Measurements from ENCODE around the gene SIK3. TPM values are rescaled to one million over a fixed set of nuclear protein-coding genes. Genes with fewer than 3 reads are reported as not detected.
A peak's percentile ranks its signal among the peaks of the same experiment; 100 is the strongest.

Gene SIK3
- total RNA-seq, 2 donors from 2014 or later = 37.2 to 43.5 TPM

GRCh38 chr11:116927163-116927974 lies 170.9 kb downstream of the SIK3 start:
- no peak overlapping the region for H3K27ac ChIP-seq (ENCODE audit: low read depth, low read length)
- no peak for DNase-seq
- no peak overlapping the region for H3K27ac Mint-ChIP-seq
- 91% methylated on average over 10 to 11 of the region's 11 CpGs for WGBS, 2 experiments (ENCODE audit: insufficient coverage in 1 of 2, insufficient read length in 1 of 2)
- peaks cover 16% of the 10 kb centered on the region for H3K36me3 Mint-ChIP-seq (ENCODE audit: low read depth)
- H3K9ac ChIP-seq (ENCODE audit: extremely low read depth, low read length, poor library complexity, severe bottlenecking) = no peak overlapping the region
- TF ChIP-seq, protein P1, sequence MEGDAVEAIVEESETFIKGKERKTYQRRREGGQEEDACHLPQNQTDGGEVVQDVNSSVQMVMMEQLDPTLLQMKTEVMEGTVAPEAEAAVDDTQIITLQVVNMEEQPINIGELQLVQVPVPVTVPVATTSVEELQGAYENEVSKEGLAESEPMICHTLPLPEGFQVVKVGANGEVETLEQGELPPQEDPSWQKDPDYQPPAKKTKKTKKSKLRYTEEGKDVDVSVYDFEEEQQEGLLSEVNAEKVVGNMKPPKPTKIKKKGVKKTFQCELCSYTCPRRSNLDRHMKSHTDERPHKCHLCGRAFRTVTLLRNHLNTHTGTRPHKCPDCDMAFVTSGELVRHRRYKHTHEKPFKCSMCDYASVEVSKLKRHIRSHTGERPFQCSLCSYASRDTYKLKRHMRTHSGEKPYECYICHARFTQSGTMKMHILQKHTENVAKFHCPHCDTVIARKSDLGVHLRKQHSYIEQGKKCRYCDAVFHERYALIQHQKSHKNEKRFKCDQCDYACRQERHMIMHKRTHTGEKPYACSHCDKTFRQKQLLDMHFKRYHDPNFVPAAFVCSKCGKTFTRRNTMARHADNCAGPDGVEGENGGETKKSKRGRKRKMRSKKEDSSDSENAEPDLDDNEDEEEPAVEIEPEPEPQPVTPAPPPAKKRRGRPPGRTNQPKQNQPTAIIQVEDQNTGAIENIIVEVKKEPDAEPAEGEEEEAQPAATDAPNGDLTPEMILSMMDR (conservative IDR thresholded peaks at IDR 0.05) = peak; percentile 68
- H3K4me3 Mint-ChIP-seq = no peak overlapping the region
- H3K4me3 ChIP-seq (ENCODE audit: low read length) = no peak overlapping the region
- no peaks in the 10 kb centered on the region for H3K27me3 ChIP-seq (ENCODE audit: control insufficient read depth, insufficient read depth, low read length, poor library complexity, severe bottlenecking)
- H3K4me1 Mint-ChIP-seq = peaks cover 34% of the 10 kb centered on the region
- no peaks in the 10 kb centered on the region for H3K27me3 Mint-ChIP-seq (ENCODE audit: insufficient read depth)
- H3K4me1 ChIP-seq (ENCODE audit: control insufficient read depth, insufficient read depth, low read length) = peaks cover 4% of the 10 kb centered on the region
- no peaks in the 10 kb centered on the region for H3K9me3 ChIP-seq (ENCODE audit: control insufficient read depth, low read length)
- no peaks in the 10 kb centered on the region for H3K9me3 Mint-ChIP-seq
- peaks cover 28% of the 10 kb centered on the region for H3K36me3 ChIP-seq (ENCODE audit: control insufficient read depth, insufficient read depth, low read length)

- TF ChIP-seq, protein P1 (conservative IDR thresholded peaks at IDR 0.05) = no peak
- WGBS, 2 experiments (ENCODE audit: insufficient coverage in 1 of 2, insufficient read length in 1 of 2) = 90 to 93% methylated on average over 3 to 8 of the region's 8 CpGs
- peaks cover 15% of the 10 kb centered on the region for H3K4me1 Mint-ChIP-seq
- H3K36me3 Mint-ChIP-seq (ENCODE audit: low read depth) = peaks cover 16% of the 10 kb centered on the region
- Histone ChIP-seq H3K4me3 (ENCODE audit: low read length) (no peak overlapping the region), H3K27ac (ENCODE audit: low read depth, low read length) (no peak overlapping the region), H3K27me3 (ENCODE audit: control insufficient read depth, insufficient read depth, low read length, poor library complexity, severe bottlenecking) (no peaks in the 10 kb centered on the region), H3K36me3 (ENCODE audit: control insufficient read depth, insufficient read depth, low read length) (peaks cover 30% of the 10 kb centered on the region), H3K9ac (ENCODE audit: extremely low read depth, low read length, poor library complexity, severe bottlenecking) (no peak overlapping the region), H3K4me1 (ENCODE audit: control insufficient read depth, insufficient read depth, low read length) (peaks cover 4% of the 10 kb centered on the region), H3K9me3 (ENCODE audit: control insufficient read depth, low read length) (no peaks in the 10 kb centered on the region)
- H3K27me3 Mint-ChIP-seq (ENCODE audit: insufficient read depth) = no peaks in the 10 kb centered on the region
- DNase-seq = no peak
- H3K27ac Mint-ChIP-seq = peak overlapping the region; percentile 22
- no peaks in the 10 kb centered on the region for H3K9me3 Mint-ChIP-seq
- no peak overlapping the region for H3K4me3 Mint-ChIP-seq
Observed at GRCh38 chr11:116925050-116925449, 173.2 kb downstream of the SIK3 start.

- Histone ChIP-seq H3K9ac (ENCODE audit: extremely low read depth, low read length, poor library complexity, severe bottlenecking) (no peak overlapping the region), H3K36me3 (ENCODE audit: control insufficient read depth, insufficient read depth, low read length) (peaks cover 7% of the 10 kb centered on the region), H3K27ac (ENCODE audit: low read depth, low read length) (no peak overlapping the region), H3K9me3 (ENCODE audit: control insufficient read depth, low read length) (no peaks in the 10 kb centered on the region), H3K27me3 (ENCODE audit: control insufficient read depth, insufficient read depth, low read length, poor library complexity, severe bottlenecking) (no peaks in the 10 kb centered on the region), H3K4me3 (ENCODE audit: low read length) (no peak overlapping the region), H3K4me1 (ENCODE audit: control insufficient read depth, insufficient read depth, low read length) (no peaks in the 10 kb centered on the region)
- TF ChIP-seq, protein P1 (conservative IDR thresholded peaks at IDR 0.05) = no peak
- Mint-ChIP-seq H3K9me3 (no peaks in the 10 kb centered on the region), H3K4me3 (no peak overlapping the region), H3K36me3 (ENCODE audit: low read depth) (peaks cover 2% of the 10 kb centered on the region), H3K4me1 (peaks cover 3% of the 10 kb centered on the region), H3K27me3 (ENCODE audit: insufficient read depth) (no peaks in the 10 kb centered on the region), H3K27ac (no peak overlapping the region)
- DNase-seq = no peak
- 95 to 100% methylated on average over 3 of the region's 3 CpGs for WGBS, 2 experiments (ENCODE audit: insufficient coverage in 1 of 2, insufficient read length in 1 of 2)
Observed at GRCh38 chr11:116918925-116919655, 179.1 kb downstream of the SIK3 start.
